ENCODE results near the gene EPHA4. TPM values are rescaled to one million over a fixed set of nuclear protein-coding genes. Genes with fewer than 3 reads are reported as not detected.

The EPHA4 gene
- total and polyA plus RNA-seq, 2 of the 4 experiments (the other 2 are of a cell fraction), result 36.9 to 132 TPM

DNA sequence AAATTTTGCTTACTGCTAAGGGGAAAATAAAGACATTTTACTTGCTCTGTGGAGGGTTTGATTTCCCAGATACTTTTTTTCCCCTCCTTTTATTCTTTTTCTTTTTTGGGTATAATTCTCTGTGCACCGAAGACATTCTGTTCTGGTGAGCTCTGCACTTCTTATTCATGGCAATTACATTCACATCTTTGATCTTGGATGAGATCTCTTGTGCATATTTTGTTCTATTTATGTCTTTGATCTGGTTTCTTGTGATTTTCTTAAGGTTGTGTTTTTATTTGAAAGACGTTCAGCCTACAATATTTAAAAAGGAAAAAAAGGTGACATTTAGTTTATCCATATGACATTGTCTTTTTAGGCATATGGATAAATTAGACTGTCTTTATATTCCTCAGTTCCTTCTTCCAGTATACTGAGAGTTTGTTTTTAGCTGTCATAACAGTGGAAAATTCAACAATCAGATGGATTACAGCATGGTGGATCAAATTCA lies 33.7 kb upstream of the EPHA4 start:
- H3K56ac ChIP-seq (ENCODE audit: extremely low read depth, insufficient read depth, low read length), result no peak overlapping the region
- no peak overlapping the region for H2BK15ac ChIP-seq (ENCODE audit: low read depth, low read length)
- ATAC-seq (ENCODE audit: low read depth) (no peak), DNase-seq (no peak)
- CTCF ChIA-PET, result no interaction called here
- no peaks in the 10 kb centered on the region for H3K36me3 ChIP-seq (ENCODE audit: control insufficient read depth, insufficient read depth, low read length)
- H4K8ac ChIP-seq (ENCODE audit: low read depth in 2 of 2, low read length in 2 of 2), result no peak overlapping the region
- H2AFZ ChIP-seq (replicated peaks; ENCODE audit: low read length, poor library complexity), result no peak overlapping the region
- no peaks in the 10 kb centered on the region for H3K4me1 ChIP-seq (ENCODE audit: control insufficient read depth, insufficient read depth, low read length)
- no peaks in the 10 kb centered on the region; the same call in none of the 2 replicates for H3K27me3 ChIP-seq (ENCODE audit: control insufficient read depth, insufficient read depth, low read length)
- no peak overlapping the region for H4K5ac ChIP-seq (ENCODE audit: low read depth, low read length)
- H2AK5ac ChIP-seq (ENCODE audit: low read depth, low read length), result no peak overlapping the region
- no peak for TF ChIP-seq RCOR1 (IDR thresholded peaks at IDR 0.05; ENCODE audit: insufficient replicate concordance, low read length)
- TF ChIP-seq POLR2A (IDR thresholded peaks at IDR 0.05; ENCODE audit: low read depth, low read length), result no peak
- TF ChIP-seq MAFK (IDR thresholded peaks at IDR 0.05; ENCODE audit: low read depth, low read length), result no peak
- no peak for TF ChIP-seq MAZ (IDR thresholded peaks at IDR 0.05; ENCODE audit: borderline replicate concordance, low read depth, low read length)
- no peak for TF ChIP-seq SMC3 (IDR thresholded peaks at IDR 0.05; ENCODE audit: low read depth, low read length)
- no peak for TF ChIP-seq BHLHE40 (IDR thresholded peaks at IDR 0.05; ENCODE audit: low read depth, low read length)
- TF ChIP-seq, protein P1, sequence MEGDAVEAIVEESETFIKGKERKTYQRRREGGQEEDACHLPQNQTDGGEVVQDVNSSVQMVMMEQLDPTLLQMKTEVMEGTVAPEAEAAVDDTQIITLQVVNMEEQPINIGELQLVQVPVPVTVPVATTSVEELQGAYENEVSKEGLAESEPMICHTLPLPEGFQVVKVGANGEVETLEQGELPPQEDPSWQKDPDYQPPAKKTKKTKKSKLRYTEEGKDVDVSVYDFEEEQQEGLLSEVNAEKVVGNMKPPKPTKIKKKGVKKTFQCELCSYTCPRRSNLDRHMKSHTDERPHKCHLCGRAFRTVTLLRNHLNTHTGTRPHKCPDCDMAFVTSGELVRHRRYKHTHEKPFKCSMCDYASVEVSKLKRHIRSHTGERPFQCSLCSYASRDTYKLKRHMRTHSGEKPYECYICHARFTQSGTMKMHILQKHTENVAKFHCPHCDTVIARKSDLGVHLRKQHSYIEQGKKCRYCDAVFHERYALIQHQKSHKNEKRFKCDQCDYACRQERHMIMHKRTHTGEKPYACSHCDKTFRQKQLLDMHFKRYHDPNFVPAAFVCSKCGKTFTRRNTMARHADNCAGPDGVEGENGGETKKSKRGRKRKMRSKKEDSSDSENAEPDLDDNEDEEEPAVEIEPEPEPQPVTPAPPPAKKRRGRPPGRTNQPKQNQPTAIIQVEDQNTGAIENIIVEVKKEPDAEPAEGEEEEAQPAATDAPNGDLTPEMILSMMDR (conservative IDR thresholded peaks at IDR 0.05; ENCODE audit: low read depth, low read length), result no peak
- TF ChIP-seq RAD21 (IDR thresholded peaks at IDR 0.05; ENCODE audit: low read length), result no peak
- TF ChIP-seq, protein P2, sequence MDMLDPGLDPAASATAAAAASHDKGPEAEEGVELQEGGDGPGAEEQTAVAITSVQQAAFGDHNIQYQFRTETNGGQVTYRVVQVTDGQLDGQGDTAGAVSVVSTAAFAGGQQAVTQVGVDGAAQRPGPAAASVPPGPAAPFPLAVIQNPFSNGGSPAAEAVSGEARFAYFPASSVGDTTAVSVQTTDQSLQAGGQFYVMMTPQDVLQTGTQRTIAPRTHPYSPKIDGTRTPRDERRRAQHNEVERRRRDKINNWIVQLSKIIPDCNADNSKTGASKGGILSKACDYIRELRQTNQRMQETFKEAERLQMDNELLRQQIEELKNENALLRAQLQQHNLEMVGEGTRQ (IDR thresholded peaks at IDR 0.05; ENCODE audit: low read depth, low read length), result no peak
- no peak for TF ChIP-seq RFX5 (IDR thresholded peaks at IDR 0.05; ENCODE audit: low read depth, low read length)
- TF ChIP-seq CEBPB (IDR thresholded peaks at IDR 0.05; ENCODE audit: low read depth, low read length), result no peak
- TF ChIP-seq, protein P3, sequence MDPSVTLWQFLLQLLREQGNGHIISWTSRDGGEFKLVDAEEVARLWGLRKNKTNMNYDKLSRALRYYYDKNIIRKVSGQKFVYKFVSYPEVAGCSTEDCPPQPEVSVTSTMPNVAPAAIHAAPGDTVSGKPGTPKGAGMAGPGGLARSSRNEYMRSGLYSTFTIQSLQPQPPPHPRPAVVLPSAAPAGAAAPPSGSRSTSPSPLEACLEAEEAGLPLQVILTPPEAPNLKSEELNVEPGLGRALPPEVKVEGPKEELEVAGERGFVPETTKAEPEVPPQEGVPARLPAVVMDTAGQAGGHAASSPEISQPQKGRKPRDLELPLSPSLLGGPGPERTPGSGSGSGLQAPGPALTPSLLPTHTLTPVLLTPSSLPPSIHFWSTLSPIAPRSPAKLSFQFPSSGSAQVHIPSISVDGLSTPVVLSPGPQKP (IDR thresholded peaks at IDR 0.05; ENCODE audit: borderline replicate concordance, low read depth, low read length), result no peak
- no peak for TF ChIP-seq FOS (IDR thresholded peaks at IDR 0.05; ENCODE audit: low read depth, low read length)
- no peak for TF ChIP-seq NFE2L2 (IDR thresholded peaks at IDR 0.05; ENCODE audit: low read depth, low read length)
- TF ChIP-seq CHD1 (IDR thresholded peaks at IDR 0.05; ENCODE audit: low read depth, low read length), result no peak
- TF ChIP-seq MXI1 (IDR thresholded peaks at IDR 0.05; ENCODE audit: borderline replicate concordance, low read depth, low read length), result no peak
- H3K14ac ChIP-seq (replicated peaks; ENCODE audit: low read depth, low read length), result no peak overlapping the region
- H4K20me1 ChIP-seq (ENCODE audit: insufficient read depth, low read length), result no peaks in the 10 kb centered on the region
- no peak overlapping the region for H4K91ac ChIP-seq (ENCODE audit: insufficient read depth, low read depth, low read length)
- H3K9me1 ChIP-seq (ENCODE audit: insufficient read depth, low read length), result no peaks in the 10 kb centered on the region
- no peak overlapping the region for H3K9ac ChIP-seq (ENCODE audit: low read depth, low read length)
- in situ Hi-C loops (cut with MboI; ENCODE audit: low sequenced_read_pairs) (no loop called here), dilution Hi-C loops (cut with HindIII; ENCODE audit: low sequenced_read_pairs, unreplicated experiment) (no loop called here), intact Hi-C loops (cut with micrococcal nuclease) (no loop called here)
- no peaks in the 10 kb centered on the region for H3K79me1 ChIP-seq (ENCODE audit: low read depth in 1 of 2, low read length in 2 of 2)
- H3K4me3 ChIP-seq (ENCODE audit: insufficient read depth, low read depth, low read length), result no peak overlapping the region
- H2BK120ac ChIP-seq (ENCODE audit: low read depth, low read length), result no peak overlapping the region
- H3K4ac ChIP-seq (ENCODE audit: low read depth, low read length), result no peak overlapping the region
- POLR2A ChIA-PET (ENCODE audit: unreplicated experiment), result no interaction called here
- no peak overlapping the region for H3K18ac ChIP-seq (ENCODE audit: low read depth, low read length)
- H3K27ac ChIP-seq (ENCODE audit: insufficient read depth, low read length), result no peak overlapping the region
- no peak overlapping the region for H2BK5ac ChIP-seq (ENCODE audit: low read depth, low read length, poor library complexity, severe bottlenecking)
- no peak overlapping the region for H3K23ac ChIP-seq (ENCODE audit: low read depth, low read length)
- no peak overlapping the region for H3K4me2 ChIP-seq (ENCODE audit: low read depth, low read length)
- no peak overlapping the region for H2AK9ac ChIP-seq (replicated peaks; ENCODE audit: low read depth, low read length, poor library complexity)
- BruUV-seq (replicated peaks), result no TSS peak
- no CpG with 5 or more reads among the region's 2 CpGs for WGBS, 2 experiments (ENCODE audit: extremely low coverage in 2 of 2, insufficient read length in 1 of 2)
- H2BK20ac ChIP-seq (ENCODE audit: low read depth, low read length), result no peak overlapping the region
- H3K9me3 ChIP-seq (ENCODE audit: control insufficient read depth, insufficient read depth, low read length), result no peaks in the 10 kb centered on the region
